Activated CD4-positive, CD25-positive, alpha-beta regulatory T cell treated with anti-CD3 and anti-CD28 coated beads, Interleukin-2, amount 50 U/mL, for 16 hours (primary cell): ENCODE results near the gene AGBL1.
"Not testable (repeated sequence)": the region's sequence is repeated elsewhere in the genome, so short reads cannot be mapped to it uniquely, and the experiment has no call there.

Experiments
- DNase-seq: peaks from one replicate; pipeline ENCODE4 v3.0.0-alpha.2; 2020; ENCODE audit warnings: low read depth, low spot score

Gene AGBL1

DNA sequence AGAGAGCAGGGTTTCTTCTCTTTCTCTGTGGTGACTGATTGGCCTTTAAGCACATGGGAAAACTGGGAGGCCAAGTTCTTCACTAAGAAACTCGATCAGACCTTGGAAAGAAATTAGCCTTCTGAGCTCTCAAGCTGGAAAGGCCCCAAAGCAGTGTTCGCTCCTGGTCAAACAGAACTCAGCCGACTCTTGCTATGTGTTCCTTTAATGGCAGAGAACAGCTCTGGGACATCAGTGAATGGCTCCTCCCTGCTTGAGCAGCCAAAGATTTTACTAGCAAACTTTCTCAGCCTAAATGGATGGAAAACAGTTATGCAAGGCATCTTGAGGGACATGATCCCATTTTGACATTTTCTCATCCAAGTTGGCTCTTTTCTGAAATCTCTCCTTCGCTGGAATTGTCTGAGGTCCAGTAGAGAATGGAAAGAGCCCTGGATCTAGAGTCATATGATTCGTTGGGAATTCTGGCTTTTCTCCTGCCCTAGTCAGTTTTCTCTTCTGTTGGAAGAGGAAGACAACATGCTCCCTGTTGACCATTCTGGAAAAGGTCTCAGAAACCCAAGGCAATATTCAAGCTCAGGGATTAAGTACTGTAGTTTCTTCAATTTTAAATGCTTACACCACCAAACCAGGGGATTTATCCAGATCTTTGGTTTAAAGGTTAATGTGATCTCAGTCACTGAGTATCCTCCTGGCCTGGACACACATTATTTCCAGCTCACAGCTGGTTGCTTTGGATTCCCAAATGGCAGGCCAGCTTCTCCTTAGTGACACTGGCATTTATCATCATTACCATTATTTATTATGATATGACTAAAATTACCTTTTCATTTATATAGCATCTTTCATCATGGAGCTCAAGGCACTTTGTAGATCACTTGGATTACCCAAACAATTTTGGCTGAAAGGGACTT is 319.6 kb downstream of the AGBL1 start:
- DNase-seq = no peak

- DNase-seq = no peak
Observed at GRCh38 chr15:86403221-86403620, 323.6 kb downstream of the AGBL1 start.

DNA sequence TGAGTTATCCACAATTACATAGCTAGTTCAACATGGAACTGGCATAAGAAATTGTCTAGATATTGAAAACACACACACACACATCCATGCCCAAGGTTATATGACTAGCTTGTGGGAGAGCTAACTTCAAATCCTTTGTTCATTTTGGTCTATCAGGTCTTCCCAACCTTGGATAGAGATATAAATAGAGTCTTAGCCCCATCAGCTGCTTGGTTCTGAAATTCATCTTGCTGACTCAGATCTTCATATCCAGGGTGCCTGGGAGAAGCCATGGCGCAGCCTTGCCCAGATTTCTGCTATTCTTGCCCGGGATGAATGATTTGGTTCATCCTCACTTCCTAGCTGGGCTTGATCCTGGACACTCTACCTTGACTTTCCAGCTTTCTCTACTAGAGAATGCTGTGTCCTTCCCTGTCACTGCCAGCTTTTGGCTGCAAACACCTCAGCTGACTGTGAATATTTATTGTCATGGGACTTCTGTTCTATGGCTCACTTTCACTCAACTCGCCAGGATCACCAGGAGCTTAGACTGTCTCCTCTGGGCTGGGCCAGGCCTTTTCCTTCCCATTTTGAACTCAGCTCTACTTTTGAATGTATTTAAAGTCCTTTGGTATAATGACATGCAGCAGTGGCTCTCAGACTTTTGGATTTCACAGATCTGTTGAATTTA is 324.4 kb downstream of the AGBL1 start:
- no peak for DNase-seq

DNA sequence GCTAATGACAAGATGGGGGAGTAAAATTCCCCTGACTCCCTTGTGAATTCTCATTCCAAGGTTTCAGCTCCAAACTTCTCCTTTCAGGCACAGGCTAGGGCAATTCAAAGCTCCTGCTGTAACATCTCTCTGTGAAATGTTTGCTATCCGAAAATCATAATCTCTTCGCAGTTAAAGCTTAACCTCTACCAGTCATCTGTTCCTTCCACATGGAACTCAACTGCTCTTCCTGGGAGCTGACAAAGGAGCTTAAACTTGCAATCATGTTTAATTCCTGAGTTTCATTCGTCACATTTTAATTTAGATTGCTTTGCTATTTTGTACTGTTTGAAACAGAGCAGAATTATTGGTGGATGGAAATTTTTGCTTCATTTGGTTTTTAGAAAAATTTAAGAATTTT is 328.6 kb downstream of the AGBL1 start:
- DNase-seq = no peak

GRCh38 chr15:86411916-86412315 is 332.2 kb downstream of the AGBL1 start:
- DNase-seq = no peak

GRCh38 chr15:86413191-86413590 is 333.5 kb downstream of the AGBL1 start:
- DNase-seq = no peak

DNA sequence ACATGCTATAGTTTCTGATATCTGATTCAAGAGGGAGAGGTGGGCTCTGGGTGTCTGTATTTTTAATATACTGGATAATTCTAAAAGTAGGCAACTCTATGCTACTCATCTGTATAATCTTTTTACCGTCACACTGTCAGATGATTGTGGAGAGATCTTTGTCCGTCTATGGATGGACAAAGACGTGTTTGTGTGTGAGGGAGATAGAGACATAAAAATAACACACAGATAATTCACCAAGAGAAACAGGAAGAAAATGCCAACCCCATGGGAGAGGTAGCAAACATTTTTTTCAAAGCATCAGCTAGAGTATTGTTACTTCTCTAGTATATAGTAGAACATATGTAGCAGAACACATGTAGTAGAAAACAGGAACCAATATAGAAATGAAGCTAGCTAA is 346.1 kb downstream of the AGBL1 start:
- DNase-seq = no peak

DNA sequence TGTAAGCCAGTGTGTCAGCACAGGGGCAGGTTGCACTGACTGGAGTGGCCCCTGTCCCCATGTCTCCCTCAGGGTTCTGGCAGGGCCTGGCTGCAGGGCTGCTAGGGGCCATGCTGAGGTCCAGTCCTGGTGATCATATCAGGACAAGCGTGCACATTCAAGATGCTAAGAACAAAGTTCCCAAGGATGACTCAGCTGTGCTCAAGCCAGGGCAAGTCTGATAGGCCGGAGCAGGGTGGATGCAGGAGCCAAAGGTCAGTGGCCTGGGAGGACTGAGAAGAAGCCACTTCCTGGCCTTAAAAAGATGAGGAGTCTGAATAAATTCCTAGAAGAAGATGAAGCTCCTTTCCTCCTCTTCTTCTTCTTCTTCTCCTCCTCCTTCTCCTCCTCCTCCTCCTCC is 353.2 kb downstream of the AGBL1 start:
- DNase-seq = no peak

DNA sequence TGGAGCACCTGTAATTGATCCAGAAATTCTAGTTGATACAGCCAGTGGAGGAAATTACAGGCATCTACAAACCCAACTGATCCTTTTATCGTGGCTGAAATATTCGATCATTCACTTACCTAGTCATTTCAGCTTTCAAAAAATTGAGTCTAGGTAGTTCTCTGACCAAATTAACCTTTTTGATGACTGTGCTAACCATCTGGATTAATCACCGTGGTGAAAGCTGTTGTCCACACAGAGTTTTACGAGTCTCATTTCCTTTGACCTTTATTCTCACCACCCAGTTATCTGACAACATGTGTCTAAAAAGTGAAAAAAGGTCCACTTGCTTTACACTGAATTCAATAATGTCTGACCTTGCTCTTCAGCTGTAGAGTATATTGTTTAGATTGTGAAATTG is 354.3 kb downstream of the AGBL1 start:
- no peak for DNase-seq

DNA sequence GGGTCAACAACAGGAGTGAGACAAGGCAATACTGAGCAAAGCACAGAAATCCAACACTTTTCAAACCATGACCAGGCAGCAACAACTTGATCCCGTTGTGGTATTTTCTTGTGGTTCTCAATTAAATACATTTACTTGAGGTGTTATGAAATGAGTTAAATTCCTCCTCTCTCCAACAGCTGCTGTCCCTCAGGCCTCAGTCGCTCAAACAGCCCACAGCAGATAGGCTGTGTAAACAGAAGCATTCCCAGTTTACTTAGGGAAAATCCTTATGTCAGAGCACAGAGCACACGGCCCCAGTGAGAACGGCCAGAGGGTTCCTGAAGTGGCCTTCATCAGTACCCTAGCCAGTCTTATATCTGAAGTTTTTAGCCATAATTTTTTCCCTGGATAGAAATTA is 359.9 kb downstream of the AGBL1 start:
- DNase-seq = no peak

DNA sequence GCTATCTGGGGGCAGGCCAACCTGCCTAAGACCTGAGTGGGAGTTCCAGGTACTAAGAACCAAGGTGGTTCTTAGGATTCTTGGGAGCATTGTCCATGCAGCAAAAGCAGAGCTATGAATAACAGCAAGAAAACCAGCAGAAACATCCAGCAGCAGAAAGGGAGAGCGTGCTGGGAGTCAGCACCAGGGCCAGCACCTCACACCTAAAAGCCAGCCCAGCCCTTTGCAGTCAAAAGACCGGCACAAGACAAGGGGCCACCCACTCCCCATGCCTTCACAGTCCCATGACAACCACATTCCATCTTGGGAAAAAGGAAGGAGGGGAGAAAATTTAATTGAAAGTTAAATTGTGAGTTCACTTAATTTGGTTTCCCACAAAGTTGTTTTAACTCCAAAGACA is 364.9 kb downstream of the AGBL1 start:
- no peak for DNase-seq

DNA sequence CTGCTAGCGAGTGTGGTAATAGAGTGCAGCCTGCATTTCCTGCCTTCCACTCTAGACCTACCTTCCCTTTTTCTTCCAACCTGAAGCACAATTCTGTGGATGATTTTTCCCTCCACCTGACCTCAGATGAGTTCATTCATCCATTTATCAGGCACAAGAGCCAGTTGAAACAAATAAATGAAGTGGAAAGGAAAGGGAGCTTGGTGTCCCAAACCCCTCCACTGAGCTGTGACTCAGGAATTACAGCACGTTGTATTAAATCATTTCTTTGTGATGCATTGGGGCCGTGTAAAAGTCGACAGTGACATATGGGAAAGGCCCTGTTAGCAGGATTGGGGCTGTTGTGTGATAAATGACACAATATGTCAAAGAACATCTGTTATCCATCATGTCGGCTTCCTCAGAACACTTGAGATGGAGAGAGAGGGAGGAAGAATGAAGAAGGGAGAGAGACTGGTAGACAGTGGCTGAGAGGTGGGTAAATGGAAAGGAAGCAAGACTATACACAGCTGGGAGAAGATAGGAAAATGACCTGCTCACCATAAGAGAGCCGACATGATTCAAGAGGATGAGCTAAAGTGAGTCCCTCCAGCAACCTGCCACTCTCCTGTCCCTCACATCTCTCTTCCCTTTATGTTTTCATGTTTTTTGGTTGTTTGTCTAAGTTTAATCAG is 366.0 kb downstream of the AGBL1 start:
- no peak for DNase-seq

- DNase-seq = no peak
Observed at GRCh38 chr15:86446253-86446640, 366.6 kb downstream of the AGBL1 start.

GRCh38 chr15:86465470-86466039 is 385.9 kb downstream of the AGBL1 start:
- DNase-seq = not testable (repeated sequence)

GRCh38 chr15:86481720-86482119 is 402.0 kb downstream of the AGBL1 start:
- DNase-seq = no peak

GRCh38 chr15:86483936-86484335 is 404.3 kb downstream of the AGBL1 start:
- DNase-seq = no peak

GRCh38 chr15:86488046-86488445 is 408.4 kb downstream of the AGBL1 start:
- no peak for DNase-seq

DNA sequence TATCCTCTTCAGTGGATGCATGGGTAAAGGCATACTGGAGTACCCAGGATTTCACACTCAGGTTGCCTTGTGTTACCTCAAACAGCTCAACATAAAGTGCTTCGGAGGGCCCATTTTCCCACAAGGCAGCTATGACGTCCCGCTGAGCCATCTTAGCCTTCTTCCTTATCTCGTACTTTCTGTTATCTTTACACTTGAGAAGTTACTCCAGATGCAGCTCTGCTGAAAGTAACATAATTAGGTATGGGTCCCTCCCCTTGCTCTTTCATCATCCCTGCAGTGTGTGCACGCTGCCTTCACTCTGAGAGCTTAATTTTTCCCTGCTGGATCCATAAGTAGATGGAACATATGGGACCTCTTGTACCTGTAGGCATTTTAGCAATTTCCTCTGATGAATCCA is 410.3 kb downstream of the AGBL1 start:
- DNase-seq = no peak

- no peak for DNase-seq
Observed at GRCh38 chr15:86491118-86491517, 411.4 kb downstream of the AGBL1 start.

DNA sequence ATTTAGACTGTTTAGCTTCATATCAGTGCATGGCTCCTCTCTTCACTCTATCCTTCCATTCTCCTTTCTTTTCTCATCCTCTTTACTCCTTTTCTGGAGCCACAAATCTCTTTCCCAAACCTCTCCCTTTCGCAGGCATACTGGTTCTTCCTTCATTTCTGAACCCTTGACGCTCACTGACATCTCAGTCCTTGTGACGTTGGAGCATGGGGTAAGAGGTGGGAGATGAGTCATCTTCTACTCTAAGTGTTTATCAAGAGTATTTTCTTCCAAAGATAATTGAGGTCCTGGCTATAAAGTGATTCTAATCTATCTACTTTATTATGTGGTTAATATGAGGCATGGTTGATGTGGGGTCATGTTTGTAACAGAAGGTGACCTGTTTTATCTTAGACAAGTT is 414.2 kb downstream of the AGBL1 start:
- no peak for DNase-seq

GRCh38 chr15:86494475-86494874 is 414.8 kb downstream of the AGBL1 start:
- no peak for DNase-seq

DNA sequence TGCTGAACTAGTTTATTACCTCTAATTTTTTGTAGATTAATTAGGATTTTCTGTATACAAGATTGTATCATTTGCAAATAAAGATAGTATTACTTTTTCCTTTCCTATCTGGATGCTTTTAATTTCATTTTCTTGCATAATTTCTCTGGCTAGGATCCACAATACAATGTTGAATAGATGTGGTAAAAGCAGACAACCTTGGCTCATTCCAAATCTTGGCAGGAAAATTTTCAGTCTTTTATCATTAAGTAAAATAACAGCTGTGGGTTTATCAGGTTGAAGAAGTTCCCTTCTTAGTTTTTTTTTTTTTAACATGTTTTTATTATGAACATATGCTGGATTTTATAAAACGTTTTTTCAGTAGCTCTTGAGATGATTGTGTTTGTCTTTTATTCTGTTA is 422.6 kb downstream of the AGBL1 start:
- no peak for DNase-seq
